CD4-positive, alpha-beta T cell treated with Interleukin-17A for 4 hours (primary cell): ENCODE results near the gene CPT1C.

ENCODE experiments used
- DNase-seq: peaks from one replicate; pipeline ENCODE4 v3.0.0-alpha.2; 2020; ENCODE audit warnings: mixed read lengths

Gene CPT1C

GRCh38 chr19:49690656-49691242 lies at the start of gene CPT1C:
Gene CPT1C (plus strand): TSS chr19:49691116. CDS start chr19:49692253, 1,137 bp downstream.
- DNase-seq: peak; percentile 80

GRCh38 chr19:49641688-49642491 lies 49.0 kb upstream of the CPT1C start, which contains the start of gene SCAF1:
Gene SCAF1 (plus strand): TSS chr19:49642209. CDS start chr19:49645027, 2,818 bp downstream.
- DNase-seq: peak; percentile 99

GRCh38 chr19:49642492-49643035 lies 48.4 kb upstream of the CPT1C start:
- DNase-seq: no peak

GRCh38 chr19:49643466-49643865 lies 47.5 kb upstream of the CPT1C start:
- DNase-seq: no peak

GRCh38 chr19:49645592-49645991 lies 45.3 kb upstream of the CPT1C start:
- no peak for DNase-seq

- no peak for DNase-seq
These were observed 44.9 kb upstream of the CPT1C start for GRCh38 chr19:49645995-49646394.

GRCh38 chr19:49646586-49646985 lies 44.3 kb upstream of the CPT1C start:
- no peak for DNase-seq

- no peak for DNase-seq
These were observed 39.7 kb upstream of the CPT1C start for GRCh38 chr19:49651029-49651819.

- no peak for DNase-seq
These were observed 38.9 kb upstream of the CPT1C start for GRCh38 chr19:49651820-49652550.

- DNase-seq: no peak
These were observed 38.1 kb upstream of the CPT1C start for GRCh38 chr19:49652551-49653465.

- DNase-seq: no peak
These were observed 37.5 kb upstream of the CPT1C start for GRCh38 chr19:49653466-49653806.

- no peak for DNase-seq
These were observed 36.3 kb upstream of the CPT1C start for GRCh38 chr19:49654581-49654980.

- DNase-seq: no peak
These were observed 35.1 kb upstream of the CPT1C start for GRCh38 chr19:49655570-49656455.

GRCh38 chr19:49656456-49657109 lies 34.3 kb upstream of the CPT1C start:
- DNase-seq: no peak

GRCh38 chr19:49657493-49658138 lies 33.3 kb upstream of the CPT1C start:
- no peak for DNase-seq

- DNase-seq: no peak
These were observed 32.8 kb upstream of the CPT1C start for GRCh38 chr19:49658139-49658517.

GRCh38 chr19:49658566-49659442 lies 32.1 kb upstream of the CPT1C start:
- no peak for DNase-seq

- no peak for DNase-seq
These were observed 30.5 kb upstream of the CPT1C start for GRCh38 chr19:49660338-49660961.
